Prostate gland (tissue), 2 donors: Measurements from ENCODE around the gene SPINK13.

ENCODE experiments used
- POLR2A ChIP-seq: fragments of 450-650 bp; IDR thresholded peaks from one replicate; pipeline ENCODE4 v1.6.1; 2016; ENCODE audit warnings: antibody characterized with exemption, mild to moderate bottlenecking
- TF ChIP-seq, protein P1 (sequence below), 4 experiments: fragments of 200-600 bp in 2 of 4; fragments of 450-650 bp in 2 of 4; sonication (generic) in 2 of 4; IDR thresholded peaks; 1 replicate in 3 of 4; 2 replicates in 1 of 4; pipeline ENCODE4 v1.5.1; 2016 to 2019; ENCODE audit warnings: antibody characterized with exemption in 4 of 4, mild to moderate bottlenecking in 2 of 4, moderate library complexity in 2 of 4

DNA sequence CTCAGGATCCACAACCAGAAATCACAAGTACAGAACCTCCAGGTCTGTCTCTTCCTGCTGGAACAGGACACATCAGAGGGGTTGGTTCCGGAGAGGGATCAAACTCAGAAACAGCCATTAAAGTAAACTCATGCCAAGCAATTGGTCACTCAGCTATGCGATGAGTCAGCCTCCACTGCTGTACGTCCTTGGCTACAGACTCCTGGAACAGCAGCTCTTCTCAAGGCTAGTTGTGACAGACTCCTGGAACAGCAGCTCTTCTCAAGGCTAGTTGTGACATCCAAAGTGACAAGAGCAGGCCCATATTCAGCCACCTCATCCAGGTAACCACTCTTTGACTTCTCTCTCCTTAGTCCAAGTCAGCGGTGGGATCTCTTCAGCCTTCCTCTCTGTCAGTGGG is at the start of gene SPINK13:
- TF ChIP-seq, protein P1, sequence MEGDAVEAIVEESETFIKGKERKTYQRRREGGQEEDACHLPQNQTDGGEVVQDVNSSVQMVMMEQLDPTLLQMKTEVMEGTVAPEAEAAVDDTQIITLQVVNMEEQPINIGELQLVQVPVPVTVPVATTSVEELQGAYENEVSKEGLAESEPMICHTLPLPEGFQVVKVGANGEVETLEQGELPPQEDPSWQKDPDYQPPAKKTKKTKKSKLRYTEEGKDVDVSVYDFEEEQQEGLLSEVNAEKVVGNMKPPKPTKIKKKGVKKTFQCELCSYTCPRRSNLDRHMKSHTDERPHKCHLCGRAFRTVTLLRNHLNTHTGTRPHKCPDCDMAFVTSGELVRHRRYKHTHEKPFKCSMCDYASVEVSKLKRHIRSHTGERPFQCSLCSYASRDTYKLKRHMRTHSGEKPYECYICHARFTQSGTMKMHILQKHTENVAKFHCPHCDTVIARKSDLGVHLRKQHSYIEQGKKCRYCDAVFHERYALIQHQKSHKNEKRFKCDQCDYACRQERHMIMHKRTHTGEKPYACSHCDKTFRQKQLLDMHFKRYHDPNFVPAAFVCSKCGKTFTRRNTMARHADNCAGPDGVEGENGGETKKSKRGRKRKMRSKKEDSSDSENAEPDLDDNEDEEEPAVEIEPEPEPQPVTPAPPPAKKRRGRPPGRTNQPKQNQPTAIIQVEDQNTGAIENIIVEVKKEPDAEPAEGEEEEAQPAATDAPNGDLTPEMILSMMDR (IDR thresholded peaks at IDR 0.05): no peak
- TF ChIP-seq POLR2A: no peak
